Measurements from ENCODE around the gene C16orf96. TPM values are rescaled to one million over a fixed set of nuclear protein-coding genes. Genes with fewer than 3 reads are reported as not detected.

C16orf96 gene
- total and polyA plus RNA-seq, 2 experiments from 2014 or later = not detected

- Histone ChIP-seq H3K79me2 (ENCODE audit: insufficient read depth) (peaks cover 4% of the 10 kb centered on the region; the same call in 1 of the 2 replicates), H3K9ac (no peak overlapping the region), H3K9me2 (ENCODE audit: insufficient read depth) (no peaks in the 10 kb centered on the region), H3K4me3 (no peak overlapping the region), H3K9me3 (ENCODE audit: low read depth) (no peaks in the 10 kb centered on the region), H4K20me1 (ENCODE audit: insufficient read depth) (no peaks in the 10 kb centered on the region), H3K27ac (no peak overlapping the region), H3K4me2 (ENCODE audit: unreplicated experiment) (no peak overlapping the region), H3K36me3 (ENCODE audit: low read depth) (no peaks in the 10 kb centered on the region), H3K4me1 (ENCODE audit: insufficient read depth) (no peaks in the 10 kb centered on the region), H3F3A (ENCODE audit: insufficient read depth) (no peaks in the 10 kb centered on the region), H2AFZ (no peak overlapping the region), H3K27me3 (replicated peaks; ENCODE audit: insufficient read depth) (peaks cover 2% of the 10 kb centered on the region; the same call in 1 of the 2 replicates)
- in situ Hi-C loops (cut with MboI) = no loop called here
- TF ChIP-seq EZH2phosphoT487 (IDR thresholded peaks at IDR 0.05; ENCODE audit: insufficient read depth, low read depth) = no peak
- no peak for TF ChIP-seq EZH2 (IDR thresholded peaks at IDR 0.05; ENCODE audit: insufficient read depth, poor library complexity, severe bottlenecking)
- 55 to 63% methylated on average over 13 of the region's 13 CpGs for WGBS, 2 experiments (ENCODE audit: low coverage in 1 of 2, low lambda C conversion rate in 2 of 2, missing lambda C conversion rate in 2 of 2)
- DNase-seq = no peak
These were observed 47.6 kb downstream of the C16orf96 start for GRCh38 chr16:4603624-4604170.

- Histone ChIP-seq H3K9me2 (ENCODE audit: insufficient read depth) (no peaks in the 10 kb centered on the region), H3K36me3 (ENCODE audit: low read depth) (no peaks in the 10 kb centered on the region), H3K27me3 (replicated peaks; ENCODE audit: insufficient read depth) (no peaks in the 10 kb centered on the region; the same call in 1 of the 2 replicates), H3F3A (ENCODE audit: insufficient read depth) (no peaks in the 10 kb centered on the region), H4K20me1 (ENCODE audit: insufficient read depth) (no peaks in the 10 kb centered on the region), H3K27ac (no peak overlapping the region), H3K4me3 (no peak overlapping the region), H2AFZ (no peak overlapping the region), H3K9me3 (ENCODE audit: low read depth) (no peaks in the 10 kb centered on the region), H3K4me2 (ENCODE audit: unreplicated experiment) (no peak overlapping the region), H3K4me1 (ENCODE audit: insufficient read depth) (no peaks in the 10 kb centered on the region), H3K9ac (no peak overlapping the region), H3K79me2 (ENCODE audit: insufficient read depth) (peaks cover 5% of the 10 kb centered on the region)
- DNase-seq = no peak
- in situ Hi-C loops (cut with MboI) = no loop called here
- TF ChIP-seq EZH2phosphoT487 (IDR thresholded peaks at IDR 0.05; ENCODE audit: insufficient read depth, low read depth) (no peak), EZH2 (IDR thresholded peaks at IDR 0.05; ENCODE audit: insufficient read depth, poor library complexity, severe bottlenecking) (no peak)
- WGBS, 2 experiments (ENCODE audit: low coverage in 1 of 2, low lambda C conversion rate in 2 of 2, missing lambda C conversion rate in 2 of 2) = 41 to 43% methylated on average over 15 of the region's 15 CpGs
These were observed 48.3 kb downstream of the C16orf96 start for GRCh38 chr16:4604401-4604800.

GRCh38 chr16:4606354-4606753, 50.2 kb downstream of the C16orf96 start:
- Histone ChIP-seq H3K9me2 (ENCODE audit: insufficient read depth) (no peaks in the 10 kb centered on the region), H3K4me2 (ENCODE audit: unreplicated experiment) (no peak overlapping the region), H2AFZ (no peak overlapping the region), H3F3A (ENCODE audit: insufficient read depth) (no peaks in the 10 kb centered on the region), H3K27ac (no peak overlapping the region), H3K27me3 (replicated peaks; ENCODE audit: insufficient read depth) (no peaks in the 10 kb centered on the region), H3K36me3 (ENCODE audit: low read depth) (no peaks in the 10 kb centered on the region), H3K79me2 (ENCODE audit: insufficient read depth) (peaks cover 24% of the 10 kb centered on the region), H4K20me1 (ENCODE audit: insufficient read depth) (no peaks in the 10 kb centered on the region), H3K4me1 (ENCODE audit: insufficient read depth) (peaks cover 2% of the 10 kb centered on the region; the same call in 1 of the 2 replicates), H3K9ac (no peak overlapping the region), H3K9me3 (ENCODE audit: low read depth) (no peaks in the 10 kb centered on the region), H3K4me3 (no peak overlapping the region)
- no peak for TF ChIP-seq EZH2 (IDR thresholded peaks at IDR 0.05; ENCODE audit: insufficient read depth, poor library complexity, severe bottlenecking)
- TF ChIP-seq EZH2phosphoT487 (IDR thresholded peaks at IDR 0.05; ENCODE audit: insufficient read depth, low read depth) = no peak
- no peak for DNase-seq
- WGBS, 2 experiments (ENCODE audit: low coverage in 1 of 2, low lambda C conversion rate in 2 of 2, missing lambda C conversion rate in 2 of 2) = 80 to 87% methylated on average over 8 to 9 of the region's 9 CpGs
- in situ Hi-C loops (cut with MboI) = no loop called here

GRCh38 chr16:4607841-4608703, 51.9 kb downstream of the C16orf96 start:
- Histone ChIP-seq H4K20me1 (ENCODE audit: insufficient read depth) (no peaks in the 10 kb centered on the region), H3K36me3 (ENCODE audit: low read depth) (no peaks in the 10 kb centered on the region), H2AFZ (no peak overlapping the region), H3K27ac (no peak overlapping the region), H3K9me2 (ENCODE audit: insufficient read depth) (no peaks in the 10 kb centered on the region), H3K27me3 (replicated peaks; ENCODE audit: insufficient read depth) (no peaks in the 10 kb centered on the region), H3K79me2 (ENCODE audit: insufficient read depth) (peaks cover 41% of the 10 kb centered on the region), H3K9ac (no peak overlapping the region), H3K9me3 (ENCODE audit: low read depth) (no peaks in the 10 kb centered on the region), H3K4me3 (no peak overlapping the region), H3F3A (ENCODE audit: insufficient read depth) (no peaks in the 10 kb centered on the region), H3K4me1 (ENCODE audit: insufficient read depth) (peaks cover 17% of the 10 kb centered on the region), H3K4me2 (ENCODE audit: unreplicated experiment) (no peak overlapping the region)
- in situ Hi-C loops (cut with MboI) = no loop called here
- TF ChIP-seq EZH2 (IDR thresholded peaks at IDR 0.05; ENCODE audit: insufficient read depth, poor library complexity, severe bottlenecking) (no peak), EZH2phosphoT487 (IDR thresholded peaks at IDR 0.05; ENCODE audit: insufficient read depth, low read depth) (no peak)
- WGBS, 2 experiments (ENCODE audit: low coverage in 1 of 2, low lambda C conversion rate in 2 of 2, missing lambda C conversion rate in 2 of 2) = 93 to 94% methylated on average over 21 to 22 of the region's 22 CpGs
- DNase-seq = no peak

All from GM23248 (cell line).